KBM-7 (cell line): ENCODE measurements around the gene TMEM179B.
A peak's percentile ranks its signal among the peaks of the same experiment; 100 is the strongest.

Experiments used
- DNase-seq: peaks from one replicate; pipeline ENCODE4 v3.0.0-alpha.2; 2015
- in situ Hi-C: fragments of 300-500 bp; cut with MboI; formaldehyde crosslinking; loops from 2 replicates; pipeline ENCODE4 v1.14.3; 2020; ENCODE audit warnings: low sequenced_read_pairs, low pct_unique_long_range_greater_than_20kb, mixed read lengths

The TMEM179B gene

GRCh38 chr11:62786318-62787004 is 741 bp upstream of the TMEM179B start:
- in situ Hi-C loops, result no loop called here
- DNase-seq, result peak; percentile 91

GRCh38 chr11:62788991-62789390 is 1.8 kb downstream of the TMEM179B start:
- no peak for DNase-seq
- in situ Hi-C loops, result no loop called here

- in situ Hi-C loops, result no loop called here
- DNase-seq, result no peak
Measured at GRCh38 chr11:62789576-62789975, 2.4 kb downstream of the TMEM179B start.

GRCh38 chr11:62791501-62792201 is 4.4 kb downstream of the TMEM179B start, which contains the start of gene TMEM223:
Gene TMEM223 (minus strand): TSS chr11:62792006. CDS start chr11:62791994, 12 bp downstream.
- peak; percentile 87 for DNase-seq
- in situ Hi-C loops, result no loop called here

DNA sequence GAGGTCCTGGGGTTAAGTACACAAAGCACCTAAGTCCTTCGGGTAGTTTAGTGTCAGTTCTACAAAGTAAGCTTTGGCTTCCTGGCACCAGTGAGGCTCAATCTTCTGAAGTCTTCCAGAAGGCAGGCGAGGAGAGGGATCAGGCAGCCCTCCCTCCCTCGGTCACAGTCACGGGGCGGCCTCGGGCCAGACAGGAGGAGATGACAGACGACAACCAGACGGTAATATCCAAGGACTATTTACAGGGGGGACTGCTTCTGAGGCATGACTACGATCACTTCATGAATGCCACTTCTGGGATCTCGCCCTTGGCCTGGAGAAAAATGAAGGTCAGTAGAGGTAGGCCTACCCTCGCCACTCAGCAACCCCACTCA is 5.0 kb downstream of the TMEM179B start:
- in situ Hi-C loops, result no loop called here
- no peak for DNase-seq

GRCh38 chr11:62794201-62794775 is 7.1 kb downstream of the TMEM179B start:
- no peak for DNase-seq
- in situ Hi-C loops, result no loop called here

GRCh38 chr11:62796281-62796680 is 9.1 kb downstream of the TMEM179B start:
- no peak for DNase-seq
- in situ Hi-C loops, result no loop called here

DNA sequence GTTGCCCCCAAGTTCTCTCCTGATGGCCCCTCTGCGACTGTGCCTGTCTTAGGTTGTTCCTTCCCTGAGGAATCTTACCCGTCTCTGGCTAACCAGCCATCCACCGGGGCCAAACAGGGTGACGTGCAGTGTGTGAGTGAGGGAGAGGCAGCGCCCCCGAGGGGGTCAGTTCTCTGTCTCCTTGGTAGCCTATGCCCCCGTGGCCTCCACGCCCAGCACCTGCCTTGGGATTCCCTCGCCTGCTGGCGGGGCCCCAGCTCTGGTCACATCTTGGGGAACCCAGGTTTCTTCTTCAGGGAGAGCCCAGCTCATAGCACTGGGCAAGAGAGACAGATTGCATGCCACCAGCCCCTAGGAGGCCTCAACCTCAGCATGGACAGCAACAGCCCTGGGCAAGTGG is 12.3 kb downstream of the TMEM179B start:
- DNase-seq, result no peak
- in situ Hi-C loops, result no loop called here

DNA sequence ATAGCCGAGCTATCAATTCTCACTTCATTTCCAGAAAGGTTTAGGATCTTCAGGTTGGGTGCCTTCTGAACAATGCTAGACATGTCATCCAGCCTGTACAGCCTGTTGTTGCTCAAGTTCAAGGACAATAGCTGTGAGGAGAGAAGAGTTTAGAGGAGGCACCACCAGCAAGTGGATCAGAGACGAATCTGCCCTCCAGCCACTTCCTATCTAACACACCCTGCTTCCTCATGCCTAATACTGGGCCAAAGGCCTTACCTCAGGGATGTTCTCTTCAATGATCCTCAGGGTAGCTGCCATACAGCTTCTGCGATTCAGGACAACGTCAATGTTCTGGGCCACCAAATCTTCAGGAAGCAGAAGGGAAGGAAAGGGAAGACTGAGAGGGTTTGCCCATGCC is 13.9 kb downstream of the TMEM179B start:
- in situ Hi-C loops, result no loop called here
- no peak for DNase-seq

DNA sequence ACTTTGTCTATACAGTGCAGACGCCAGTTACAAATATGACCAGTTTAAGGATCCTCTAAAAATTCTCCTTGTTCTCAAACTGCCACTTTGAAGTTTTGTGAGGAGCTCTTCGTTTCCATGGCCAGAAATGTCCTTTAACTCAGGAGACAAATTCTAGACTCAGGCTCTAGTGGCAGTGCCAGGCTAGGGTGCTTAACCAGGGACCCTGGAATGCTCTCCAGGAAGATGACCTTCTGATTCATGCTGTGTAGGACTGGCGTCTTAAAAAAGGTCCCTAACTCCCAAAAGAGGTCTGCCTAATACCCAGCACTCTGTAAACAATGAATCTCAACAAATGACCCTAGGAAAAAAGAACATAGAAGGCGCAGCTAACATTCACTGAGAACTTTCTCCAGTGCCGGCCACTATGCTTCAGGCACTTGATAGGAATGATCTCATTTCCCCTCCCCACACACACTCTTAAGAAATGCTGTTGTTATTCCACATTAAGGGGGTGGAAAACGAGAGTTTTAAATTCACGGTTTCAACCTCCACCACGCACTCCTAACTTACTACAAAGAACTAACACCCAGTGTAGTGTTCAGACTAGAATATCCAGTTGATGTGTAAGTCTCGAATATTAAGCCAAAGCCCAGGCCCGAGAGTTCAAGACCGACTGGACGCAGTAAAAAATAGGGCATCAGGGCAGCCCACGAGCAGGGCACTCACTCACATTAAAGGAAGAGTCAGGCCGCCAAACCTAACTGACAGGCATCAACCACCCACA is 17.3 kb downstream of the TMEM179B start:
- in situ Hi-C loops, result no loop called here
- peak; percentile 29 for DNase-seq

GRCh38 chr11:62805076-62805892 is 18.1 kb downstream of the TMEM179B start, which contains the start of gene NXF1:
Gene NXF1 (minus strand): TSS chr11:62805440. CDS start chr11:62805356, 84 bp downstream.
- in situ Hi-C loops, result no loop called here
- peak; percentile 97 for DNase-seq

DNA sequence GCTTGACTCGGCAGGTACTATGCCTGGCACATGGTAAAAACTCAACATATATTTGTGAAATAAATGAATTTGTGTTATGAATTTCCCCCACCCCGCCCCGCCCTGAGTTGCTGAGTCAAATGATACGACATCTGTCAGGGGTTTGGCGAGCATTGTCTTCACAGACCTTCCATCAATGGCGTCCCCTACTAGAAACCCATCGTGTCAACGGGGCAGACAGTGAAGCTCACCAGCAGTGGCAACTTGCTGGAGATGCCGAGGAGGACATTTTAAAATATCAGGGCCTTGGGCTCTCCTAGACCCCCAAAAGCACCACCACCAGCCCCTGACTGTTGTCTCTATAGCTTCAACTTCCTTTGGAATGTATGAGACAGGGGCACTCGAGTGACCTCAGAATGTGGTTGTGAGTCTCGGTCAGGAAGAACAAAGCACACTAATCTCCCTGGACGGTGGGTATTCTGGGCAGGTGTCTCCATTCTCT is 18.8 kb downstream of the TMEM179B start:
- in situ Hi-C loops, result no loop called here
- no peak for DNase-seq

DNA sequence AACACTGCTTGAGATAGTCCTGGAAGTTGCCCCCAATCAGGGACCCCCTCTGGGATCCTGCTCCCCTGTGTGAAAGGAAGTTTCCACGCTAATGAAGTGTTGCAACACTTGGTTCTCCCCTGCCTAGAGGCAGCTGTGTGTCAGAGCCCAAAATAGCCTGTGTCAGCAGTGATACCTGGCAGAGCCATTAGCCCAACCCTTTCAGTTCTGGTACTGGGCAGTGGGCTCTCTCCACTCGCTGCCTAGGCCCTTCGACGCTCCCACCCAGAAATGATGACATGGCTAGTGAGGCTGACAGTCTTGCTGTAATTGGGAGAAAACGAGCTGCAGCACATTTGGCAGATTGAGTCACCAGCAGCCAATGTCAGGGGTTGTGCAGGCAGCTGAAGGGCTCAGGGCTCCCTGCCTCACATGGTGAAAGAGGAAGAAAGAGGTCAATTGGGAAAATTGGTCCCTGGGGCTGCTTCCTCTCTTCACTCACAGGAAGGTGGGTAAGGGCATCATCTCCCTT is 19.5 kb downstream of the TMEM179B start:
- in situ Hi-C loops, result no loop called here

DNA sequence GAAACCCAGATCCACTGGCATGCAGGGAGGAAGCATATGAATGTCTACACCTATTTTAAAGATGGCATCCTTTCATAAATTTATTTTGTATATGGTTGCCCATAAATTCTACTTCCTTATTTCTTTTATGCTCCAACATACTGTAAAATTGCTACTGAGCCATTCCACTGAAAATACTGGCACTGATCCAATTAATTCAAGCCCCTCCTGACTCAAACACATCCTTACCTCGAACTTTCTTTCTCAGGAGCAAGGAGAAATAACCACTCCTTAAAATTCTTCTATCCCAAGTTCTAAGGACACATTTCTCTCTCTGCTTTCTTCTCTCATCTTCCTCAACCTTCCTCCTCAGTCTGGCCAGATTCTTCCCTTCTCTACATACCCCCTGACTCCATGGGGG is 23.5 kb downstream of the TMEM179B start:
- in situ Hi-C loops, result no loop called here
- no peak for DNase-seq

More for the DNA sequence above, 19.5 kb downstream of the TMEM179B start:
- DNase-seq, result peak; percentile 74

- in situ Hi-C loops, result no loop called here
- DNase-seq, result no peak
Measured at GRCh38 chr11:62811659-62812058, 24.5 kb downstream of the TMEM179B start.

DNA sequence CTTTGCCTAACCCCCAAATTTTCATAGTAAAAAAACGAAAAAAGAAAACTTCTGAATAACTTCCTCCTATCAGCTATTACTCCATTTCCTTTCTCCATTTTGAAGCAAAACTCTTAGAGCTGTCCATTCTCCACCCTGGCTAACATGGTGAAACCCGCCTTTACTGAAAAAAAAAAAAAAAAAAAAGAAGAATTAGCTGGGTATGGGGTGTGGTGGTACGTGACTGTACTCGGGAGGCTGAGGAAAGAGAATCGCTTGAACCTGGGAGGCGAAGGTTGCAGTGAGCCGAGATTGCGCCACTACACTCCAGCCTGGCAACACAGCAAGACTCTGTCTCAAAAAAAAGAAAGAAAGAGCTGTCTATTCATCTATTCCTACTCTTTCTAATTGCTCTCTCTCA is 29.4 kb downstream of the TMEM179B start:
- no peak for DNase-seq
- in situ Hi-C loops, result no loop called here

- in situ Hi-C loops, result no loop called here
Measured at GRCh38 chr11:62817129-62817528, 29.9 kb downstream of the TMEM179B start.

DNA sequence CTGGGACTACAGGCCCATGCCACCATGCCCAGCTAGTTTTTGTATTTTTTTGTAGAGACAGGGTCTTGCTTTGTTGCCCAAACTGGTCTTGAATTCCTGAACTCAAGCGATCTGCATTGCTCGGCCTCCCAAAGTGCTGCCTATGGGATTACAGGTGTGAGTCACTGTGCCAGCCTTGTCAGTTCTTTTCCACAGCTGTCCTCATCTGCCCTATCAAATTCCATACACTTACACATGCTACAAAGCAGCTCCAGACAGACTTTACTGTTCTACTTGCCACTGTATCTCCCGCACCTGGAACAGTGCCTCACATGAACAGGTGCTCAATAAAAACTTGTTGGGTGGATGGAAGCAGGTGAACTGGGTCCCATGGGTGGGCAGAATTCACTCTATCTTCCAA is 36.5 kb downstream of the TMEM179B start:
- DNase-seq, result no peak
- in situ Hi-C loops, result no loop called here

More at GRCh38 chr11:62817129-62817528, 29.9 kb downstream of the TMEM179B start:
- DNase-seq, result no peak
